ENCODE results near the gene WDR74.

Gene WDR74

GRCh38 chr11:62791501-62792201, 47.7 kb downstream of the WDR74 start, which contains the start of gene TMEM223:
TSS of gene TMEM223 (minus strand) at chr11:62792006. CDS start at chr11:62791994, 12 bp downstream.
- peak; percentile 81 for DNase-seq

GRCh38 chr11:62789576-62789975, 49.8 kb downstream of the WDR74 start:
- no peak for DNase-seq

GRCh38 chr11:62788991-62789390, 50.4 kb downstream of the WDR74 start:
- DNase-seq, result no peak

- peak; percentile 97 for DNase-seq
Measured at GRCh38 chr11:62787005-62787759, 52.2 kb downstream of the WDR74 start, which contains the start of gene TMEM179B. TSS of gene TMEM179B (plus strand) at chr11:62787402. CDS start at chr11:62787432, 30 bp downstream.

GRCh38 chr11:62786318-62787004, 52.9 kb downstream of the WDR74 start:
- DNase-seq, result peak; percentile 80
